KMS-11 (cell line): ENCODE results near the gene P4HB.

ENCODE experiments used
- H2AFZ ChIP-seq: fragments of 200-600 bp; sonication (generic); 2 replicates; pipeline ENCODE4 v1.6.1; 2016; ENCODE audit warnings: antibody characterized with exemption, mixed run types, low read depth
- H3K27ac ChIP-seq: fragments of 200-600 bp; sonication (generic); 2 replicates; pipeline ENCODE4 v1.6.1; 2016; ENCODE audit warnings: mild to moderate bottlenecking, mixed run types
- H3K27me3 ChIP-seq: fragments of 200-600 bp; sonication (generic); 2 replicates; pipeline ENCODE4 v1.6.1; 2017; ENCODE audit warnings: mild to moderate bottlenecking, low read depth, mixed run types, moderate library complexity; ENCODE audit not compliant: insufficient read depth
- H3K36me3 ChIP-seq: fragments of 200-600 bp; sonication (generic); 2 replicates; pipeline ENCODE4 v1.6.1; 2017; ENCODE audit warnings: mild to moderate bottlenecking, mixed run types; ENCODE audit not compliant: insufficient read depth
- H3K4me1 ChIP-seq: fragments of 200-600 bp; sonication (generic); 2 replicates; pipeline ENCODE4 v1.6.1; 2016; ENCODE audit warnings: mild to moderate bottlenecking, low read depth, mixed run types; ENCODE audit not compliant: poor library complexity, severe bottlenecking
- H3K4me2 ChIP-seq: fragments of 200-600 bp; sonication (generic); 2 replicates; pipeline ENCODE4 v1.7.0; 2016; ENCODE audit warnings: mild to moderate bottlenecking, mixed run types
- H3K4me3 ChIP-seq: fragments of 200-600 bp; sonication (generic); IDR thresholded peaks from 2 replicates; pipeline ENCODE4 v1.6.1; 2017; ENCODE audit warnings: low read depth, low read length, mixed read lengths; ENCODE audit not compliant: insufficient read depth
- H3K79me2 ChIP-seq: fragments of 200-600 bp; sonication (generic); 2 replicates; pipeline ENCODE4 v1.6.1; 2016; ENCODE audit warnings: low read depth, mixed run types; ENCODE audit not compliant: insufficient read depth
- H3K9ac ChIP-seq: fragments of 200-600 bp; sonication (generic); 2 replicates; pipeline ENCODE4 v1.6.1; 2016; ENCODE audit warnings: mild to moderate bottlenecking, mixed run types
- H4K20me1 ChIP-seq: fragments of 200-600 bp; sonication (generic); 2 replicates; pipeline ENCODE4 v1.6.1; 2016; ENCODE audit warnings: mild to moderate bottlenecking, mixed run types; ENCODE audit not compliant: insufficient read depth
- CTCF ChIP-seq: fragments of 200-600 bp; sonication (generic); conservative IDR thresholded peaks from 2 replicates; pipeline ENCODE4 v1.6.1; 2017; ENCODE audit warnings: low read depth, mild to moderate bottlenecking, antibody characterized with exemption, low read length, moderate library complexity, mixed read lengths

Gene P4HB

GRCh38 chr17:81898029-81898866 lies 37.9 kb upstream of the P4HB start:
- no peak for TF ChIP-seq CTCF
- Histone ChIP-seq H3K4me1 (no peaks in the 10 kb centered on the region), H3K9ac (no peak overlapping the region), H3K27ac (no peak overlapping the region), H3K36me3 (no peaks in the 10 kb centered on the region), H3K4me3 (no peak overlapping the region), H3K4me2 (no peak overlapping the region), H4K20me1 (no peaks in the 10 kb centered on the region), H2AFZ (no peak overlapping the region), H3K27me3 (no peaks in the 10 kb centered on the region), H3K79me2 (peaks cover under 1% of the 10 kb centered on the region; the same call in 1 of the 2 replicates)

- peaks cover 7% of the 10 kb centered on the region for H3K4me1 ChIP-seq
- H3K27ac ChIP-seq: no peak overlapping the region
- H3K4me2 ChIP-seq: no peak overlapping the region
- H4K20me1 ChIP-seq: no peaks in the 10 kb centered on the region
- H3K36me3 ChIP-seq: peaks cover 2% of the 10 kb centered on the region; the same call in 1 of the 2 replicates
- no peak overlapping the region for H3K4me3 ChIP-seq
- H2AFZ ChIP-seq: no peak overlapping the region
- H3K79me2 ChIP-seq: peaks cover 20% of the 10 kb centered on the region
- TF ChIP-seq CTCF: no peak
- no peak overlapping the region for H3K9ac ChIP-seq
- no peaks in the 10 kb centered on the region for H3K27me3 ChIP-seq
Measured at GRCh38 chr17:81895400-81895799, 35.1 kb upstream of the P4HB start.

- peak overlapping the region; percentile 73 for H3K27ac ChIP-seq
- no peak overlapping the region for H3K4me3 ChIP-seq
- no peak overlapping the region for H2AFZ ChIP-seq
- no peak for TF ChIP-seq CTCF
- peak overlapping the region; percentile 94 for H3K9ac ChIP-seq
- no peak overlapping the region for H3K4me2 ChIP-seq
- H3K79me2 ChIP-seq: peaks cover 60% of the 10 kb centered on the region
- no peaks in the 10 kb centered on the region; the same call in 1 of the 2 replicates for H4K20me1 ChIP-seq
- H3K4me1 ChIP-seq: peaks cover 22% of the 10 kb centered on the region
- H3K27me3 ChIP-seq: no peaks in the 10 kb centered on the region
- H3K36me3 ChIP-seq: peaks cover 39% of the 10 kb centered on the region; the same call in 1 of the 2 replicates
Measured at GRCh38 chr17:81891303-81891552, 30.9 kb upstream of the P4HB start.

DNA sequence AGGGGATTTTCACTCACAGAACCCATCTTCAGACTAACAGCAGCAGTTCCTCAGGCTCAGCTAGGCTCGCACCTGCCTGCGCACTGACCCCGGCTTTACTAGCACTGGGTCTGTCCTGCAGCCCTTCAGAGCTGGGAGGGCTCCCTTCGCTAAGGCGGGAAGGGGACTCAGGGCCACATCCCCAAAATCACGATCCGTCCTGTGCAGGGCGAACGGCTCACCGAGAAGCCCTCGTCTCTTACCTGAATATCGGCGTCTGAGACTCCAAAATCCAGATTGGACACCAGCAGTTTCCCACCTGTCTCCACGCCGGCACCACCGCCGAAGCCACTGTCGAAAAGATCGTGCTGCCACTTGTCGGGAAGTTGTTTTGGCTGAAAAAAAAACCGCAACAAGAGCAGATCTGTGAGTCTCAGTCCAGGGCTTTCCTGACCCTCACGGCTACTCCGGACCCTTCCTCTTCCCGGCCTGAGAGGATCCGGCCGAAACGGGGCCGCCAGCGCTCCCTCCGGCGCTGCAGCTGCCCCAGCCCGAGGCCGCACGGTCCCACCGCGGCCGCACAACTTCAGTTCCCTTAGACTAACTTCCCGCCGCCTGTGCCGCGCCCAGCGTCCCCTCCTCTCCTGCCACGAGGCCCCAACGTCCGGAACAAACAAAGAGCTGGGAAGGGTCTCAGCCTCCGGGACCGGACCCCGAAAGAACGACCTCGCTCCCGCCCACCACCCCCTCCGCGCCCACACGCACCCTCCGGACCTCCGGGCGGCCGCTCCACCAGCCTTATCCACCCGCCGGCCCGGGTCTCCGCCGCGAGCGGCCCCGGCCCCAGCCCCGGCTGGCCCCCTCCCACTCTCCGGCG lies 30.3 kb upstream of the P4HB start:
- peaks cover 39% of the 10 kb centered on the region; the same call in 1 of the 2 replicates for H3K36me3 ChIP-seq
- H3K79me2 ChIP-seq: peaks cover 60% of the 10 kb centered on the region
- H2AFZ ChIP-seq: no peak overlapping the region
- no peak for TF ChIP-seq CTCF
- peaks cover 22% of the 10 kb centered on the region for H3K4me1 ChIP-seq
- H3K27me3 ChIP-seq: no peaks in the 10 kb centered on the region
- no peaks in the 10 kb centered on the region; the same call in 1 of the 2 replicates for H4K20me1 ChIP-seq
- H3K4me3 ChIP-seq: no peak overlapping the region
- peak overlapping the region; percentile 73 for H3K27ac ChIP-seq
- peak overlapping the region; percentile 99 for H3K4me2 ChIP-seq
- peak overlapping the region; percentile 94 for H3K9ac ChIP-seq
